ENCODE results near the gene ZNF688.

GRCh38 chr16:30553393-30553899, 18.1 kb downstream of the ZNF688 start:
- no peak for TF ChIP-seq ARNT (IDR thresholded peaks at IDR 0.05)
- no peak for TF ChIP-seq SP1 (IDR thresholded peaks at IDR 0.05)
- TF ChIP-seq TARDBP (IDR thresholded peaks at IDR 0.05) = no peak
- TF ChIP-seq FOXA1 (IDR thresholded peaks at IDR 0.05) = no peak
- no peak for TF ChIP-seq ZNF384 (IDR thresholded peaks at IDR 0.05)
- no peak for TF ChIP-seq NFRKB (IDR thresholded peaks at IDR 0.05)
- no peak for TF ChIP-seq FOXM1 (IDR thresholded peaks at IDR 0.05; ENCODE audit: borderline replicate concordance)

Data from HEK293T (cell line).